ENCODE measurements around the gene BFSP2. TPM values are rescaled to one million over a fixed set of nuclear protein-coding genes. Genes with fewer than 3 reads are reported as not detected.

Gene BFSP2
- total RNA-seq, 4 donors from 2014 or later = not detected

- intact Hi-C loops (cut with DNase I) = no loop called here
- DNase-seq = no peak
- no peaks in the 10 kb centered on the region for H3K27me3 ChIP-seq
- H3K9me3 ChIP-seq = no peaks in the 10 kb centered on the region
- peaks cover 0 to 5% of the 10 kb centered on the region in 2 donors for H3K4me1 ChIP-seq
- WGBS, 2 donors = 73 to 84% methylated on average over 7 of the region's 7 CpGs
- H3K36me3 ChIP-seq = no peaks in the 10 kb centered on the region
- no peak overlapping the region for H3K4me3 ChIP-seq (replicated peaks in 1 of 3)
- no peak overlapping the region for H3K27ac ChIP-seq
- TF ChIP-seq CTCF (IDR thresholded peaks at IDR 0.05) (no peak), POLR2A (IDR thresholded peaks at IDR 0.05) (no peak)
These were observed 18.5 kb downstream of the BFSP2 start for GRCh38 chr3:133418361-133418760.

GRCh38 chr3:133419151-133419909 lies 19.5 kb downstream of the BFSP2 start:
- Histone ChIP-seq H3K4me1 (peaks cover 0 to 10% of the 10 kb centered on the region in 2 donors), H3K9me3 (no peaks in the 10 kb centered on the region), H3K27ac (no peak overlapping the region), H3K36me3 (no peaks in the 10 kb centered on the region), H3K4me3 (replicated peaks in 1 of 3) (no peak overlapping the region), H3K27me3 (no peaks in the 10 kb centered on the region)
- WGBS, 2 donors = 89% methylated on average over 15 of the region's 15 CpGs
- intact Hi-C loops (cut with DNase I) = no loop called here
- no peak for DNase-seq
- TF ChIP-seq POLR2A (IDR thresholded peaks at IDR 0.05) = no peak
- TF ChIP-seq CTCF (IDR thresholded peaks at IDR 0.05) = no peak

- H3K36me3 ChIP-seq = no peaks in the 10 kb centered on the region
- WGBS, 2 donors = 84 to 87% methylated on average over 9 of the region's 9 CpGs
- no peak overlapping the region for H3K27ac ChIP-seq
- no peaks in the 10 kb centered on the region for H3K9me3 ChIP-seq
- H3K4me3 ChIP-seq (replicated peaks in 1 of 3) = no peak overlapping the region
- TF ChIP-seq POLR2A (IDR thresholded peaks at IDR 0.05) (no peak), CTCF (IDR thresholded peaks at IDR 0.05) (no peak)
- H3K27me3 ChIP-seq = no peaks in the 10 kb centered on the region
- H3K4me1 ChIP-seq = peaks cover 0 to 10% of the 10 kb centered on the region in 2 donors
- DNase-seq = no peak
- intact Hi-C loops (cut with DNase I) = loop anchor here (5.0 to 10.0 kb wide), 2 partner anchors 150 to 698 kb away; partner anchors contain the start of gene CDV3
These were observed 25.3 kb downstream of the BFSP2 start for GRCh38 chr3:133424937-133425869.

GRCh38 chr3:133425898-133426297 lies 26.0 kb downstream of the BFSP2 start:
- Histone ChIP-seq H3K36me3 (no peaks in the 10 kb centered on the region), H3K4me3 (replicated peaks in 1 of 3) (no peak overlapping the region), H3K27me3 (no peaks in the 10 kb centered on the region), H3K9me3 (no peaks in the 10 kb centered on the region), H3K4me1 (peaks cover 0 to 8% of the 10 kb centered on the region in 2 donors), H3K27ac (no peak overlapping the region)
- intact Hi-C loops (cut with DNase I) = loop anchor here (10.0 kb wide), 1 partner anchor 149 kb away; the partner anchor contains the start of gene CDV3
- no peak for DNase-seq
- TF ChIP-seq POLR2A (IDR thresholded peaks at IDR 0.05) (no peak), CTCF (IDR thresholded peaks at IDR 0.05) (no peak)
- WGBS, 2 donors = 70 to 86% methylated on average over 3 of the region's 3 CpGs
